Neural progenitor cell (in vitro differentiated cells): ENCODE data around the gene UBE2D2. TPM values are rescaled to one million over a fixed set of nuclear protein-coding genes. Genes with fewer than 3 reads are reported as not detected.

Experiments used
- DNase-seq: peaks from one replicate; pipeline ENCODE4 v3.0.0-alpha.2; 2016; ENCODE audit warnings: low spot score
- H2AFZ ChIP-seq: fragments of 200-600 bp; sonication (generic); replicated peaks from 2 replicates; pipeline ENCODE4 v1.6.1; 2016; ENCODE audit warnings: antibody characterized with exemption
- H3F3A ChIP-seq: fragments of 200-600 bp; sonication (generic); 2 replicates; pipeline ENCODE4 v1.6.1; 2016; ENCODE audit warnings: antibody characterized with exemption, low read depth
- H3K27ac ChIP-seq: fragments of 200-600 bp; sonication (generic); 2 replicates; pipeline ENCODE4 v1.5.1; 2016; ENCODE audit warnings: mild to moderate bottlenecking
- H3K27me3 ChIP-seq: fragments of 200-600 bp; sonication (generic); 2 replicates; pipeline ENCODE4 v1.6.1; 2016; ENCODE audit warnings: mild to moderate bottlenecking, moderate library complexity
- H3K36me3 ChIP-seq: fragments of 200-600 bp; sonication (generic); 2 replicates; pipeline ENCODE4 v1.5.1; 2016
- H3K4me1 ChIP-seq: fragments of 200-600 bp; sonication (generic); 2 replicates; pipeline ENCODE4 v1.6.1; 2016; ENCODE audit warnings: mixed run types
- H3K4me2 ChIP-seq: fragments of 200-600 bp; sonication (generic); 2 replicates; pipeline ENCODE4 v1.6.1; 2016
- H3K4me3 ChIP-seq: fragments of 200-600 bp; sonication (generic); 2 replicates; pipeline ENCODE4 v1.5.1; 2016
- H3K79me2 ChIP-seq: fragments of 200-600 bp; sonication (generic); 2 replicates; pipeline ENCODE4 v1.6.1; 2016; ENCODE audit warnings: low read depth
- H3K9ac ChIP-seq: fragments of 200-600 bp; sonication (generic); 2 replicates; pipeline ENCODE4 v1.6.1; 2016
- H3K9me3 ChIP-seq: fragments of 200-600 bp; sonication (generic); 2 replicates; pipeline ENCODE4 v1.5.1; 2016; ENCODE audit warnings: low read depth
- H4K20me1 ChIP-seq: fragments of 200-600 bp; sonication (generic); 2 replicates; pipeline ENCODE4 v1.6.1; 2016; ENCODE audit warnings: low read depth
- H3K27ac Mint-ChIP-seq: 3 replicates; pipeline ENCODE4 v1.8.0; 2021; ENCODE audit warnings: mixed read lengths
- H3K27me3 Mint-ChIP-seq: 2 replicates; pipeline ENCODE4 v1.8.0; 2022; ENCODE audit warnings: low read depth, mild to moderate bottlenecking, inconsistent platforms, moderate library complexity, mixed read lengths; ENCODE audit not compliant: insufficient read depth
- H3K36me3 Mint-ChIP-seq: 3 replicates; pipeline ENCODE4 v1.8.0; 2021; ENCODE audit warnings: mixed read lengths
- H3K4me1 Mint-ChIP-seq: 3 replicates; pipeline ENCODE4 v1.8.0; 2021; ENCODE audit warnings: mixed read lengths
- H3K4me3 Mint-ChIP-seq: 3 replicates; pipeline ENCODE4 v1.8.0; 2021; ENCODE audit warnings: mild to moderate bottlenecking, moderate library complexity, mixed read lengths
- H3K9me3 Mint-ChIP-seq: 3 replicates; pipeline ENCODE4 v1.8.0; 2020; ENCODE audit warnings: mixed read lengths
- CTCF ChIP-seq: fragments of 200-600 bp; sonication (generic); IDR thresholded peaks from 2 replicates; pipeline ENCODE4 v1.5.1; 2017; ENCODE audit warnings: antibody characterized with exemption, mild to moderate bottlenecking
- EZH2 ChIP-seq: fragments of 200-600 bp; sonication (generic); IDR thresholded peaks from 2 replicates; pipeline ENCODE4 v1.6.1; 2017; ENCODE audit warnings: antibody characterized with exemption, mild to moderate bottlenecking, moderate library complexity
- EZH2phosphoT487 ChIP-seq: fragments of 200-600 bp; sonication (generic); IDR thresholded peaks from 2 replicates; pipeline ENCODE4 v1.6.1; 2017; ENCODE audit warnings: antibody characterized with exemption
- total RNA-seq: library from RNA; depleted of rRNA; stranded (reverse); fragments of >200 nt; gene quantifications from 2 replicates; pipeline ENCODE4 v1.2.3, GENCODE V29; 2015; ENCODE audit warnings: low replicate concordance

UBE2D2 gene
- total RNA-seq, 1 donor from 2014 or later: 141 TPM

- no peaks in the 10 kb centered on the region for H3K4me1 ChIP-seq
- no peaks in the 10 kb centered on the region for H3K79me2 ChIP-seq
- peaks cover 5% of the 10 kb centered on the region for H3K27me3 Mint-ChIP-seq
- peaks cover 10% of the 10 kb centered on the region for H3F3A ChIP-seq
- H3K4me3 Mint-ChIP-seq: peak overlapping the region; percentile 53
- no peak overlapping the region for H3K9ac ChIP-seq
- H3K9me3 ChIP-seq: no peaks in the 10 kb centered on the region
- no peak for DNase-seq
- no peaks in the 10 kb centered on the region for H3K27me3 ChIP-seq
- H3K27ac Mint-ChIP-seq: peak overlapping the region; percentile 81
- no peaks in the 10 kb centered on the region for H4K20me1 ChIP-seq
- no peak overlapping the region for H3K4me3 ChIP-seq
- peaks cover 5% of the 10 kb centered on the region for H3K9me3 Mint-ChIP-seq
- TF ChIP-seq EZH2 (no peak), CTCF (no peak), EZH2phosphoT487 (no peak)
- H3K4me2 ChIP-seq: no peak overlapping the region
- H3K36me3 ChIP-seq: no peaks in the 10 kb centered on the region
- no peaks in the 10 kb centered on the region for H3K36me3 Mint-ChIP-seq
- peaks cover 21% of the 10 kb centered on the region for H3K4me1 Mint-ChIP-seq
- H2AFZ ChIP-seq: no peak overlapping the region
- no peak overlapping the region for H3K27ac ChIP-seq
These were observed 47.2 kb upstream of the UBE2D2 start for GRCh38 chr5:139513852-139514485.

- peaks cover 5% of the 10 kb centered on the region for H3K27me3 Mint-ChIP-seq
- Histone ChIP-seq H3K4me1 (no peaks in the 10 kb centered on the region), H3K4me3 (no peak overlapping the region), H4K20me1 (no peaks in the 10 kb centered on the region), H3K27me3 (no peaks in the 10 kb centered on the region), H3K9ac (no peak overlapping the region), H2AFZ (no peak overlapping the region), H3K79me2 (no peaks in the 10 kb centered on the region), H3K9me3 (no peaks in the 10 kb centered on the region), H3F3A (peaks cover 11% of the 10 kb centered on the region), H3K4me2 (no peak overlapping the region), H3K36me3 (no peaks in the 10 kb centered on the region), H3K27ac (no peak overlapping the region)
- TF ChIP-seq CTCF (no peak), EZH2 (no peak), EZH2phosphoT487 (no peak)
- no peak for DNase-seq
- no peak overlapping the region for H3K27ac Mint-ChIP-seq
- H3K4me3 Mint-ChIP-seq: no peak overlapping the region
- peaks cover 5% of the 10 kb centered on the region for H3K9me3 Mint-ChIP-seq
- H3K4me1 Mint-ChIP-seq: peaks cover 22% of the 10 kb centered on the region
- no peaks in the 10 kb centered on the region for H3K36me3 Mint-ChIP-seq
These were observed 46.7 kb upstream of the UBE2D2 start for GRCh38 chr5:139514486-139514856.

GRCh38 chr5:139517683-139518564, 43.2 kb upstream of the UBE2D2 start:
- DNase-seq: peak; percentile 96
- H3K36me3 ChIP-seq: no peaks in the 10 kb centered on the region
- H2AFZ ChIP-seq: peak overlapping the region; percentile 80
- H3K9me3 Mint-ChIP-seq: no peaks in the 10 kb centered on the region
- peaks cover 19% of the 10 kb centered on the region for H3K4me1 Mint-ChIP-seq
- H3K79me2 ChIP-seq: no peaks in the 10 kb centered on the region
- peaks cover 9% of the 10 kb centered on the region for H3K27me3 Mint-ChIP-seq
- peak overlapping the region; percentile 53 for H3K4me3 ChIP-seq
- H4K20me1 ChIP-seq: no peaks in the 10 kb centered on the region
- H3K27ac ChIP-seq: peak overlapping the region; percentile 48
- H3K36me3 Mint-ChIP-seq: no peaks in the 10 kb centered on the region
- peak overlapping the region; percentile 81 for H3K4me2 ChIP-seq
- no peaks in the 10 kb centered on the region for H3K9me3 ChIP-seq
- peak overlapping the region; percentile 85 for H3K4me3 Mint-ChIP-seq
- H3K27ac Mint-ChIP-seq: peak overlapping the region; percentile 98
- no peaks in the 10 kb centered on the region for H3K27me3 ChIP-seq
- H3K4me1 ChIP-seq: no peaks in the 10 kb centered on the region
- peaks cover 14% of the 10 kb centered on the region for H3F3A ChIP-seq
- no peak overlapping the region for H3K9ac ChIP-seq
- TF ChIP-seq EZH2phosphoT487 (no peak), CTCF (peak; percentile 80)
